Stimulated activated CD4-positive, alpha-beta T cell treated with anti-CD3 and anti-CD28 coated beads, TNF-alpha, amount 100 ng/mL, for 24 hours (primary cell): Measurements from ENCODE around the gene SRSF7.

Experiments
- DNase-seq, 3 experiments: peaks; one replicate each; pipeline ENCODE4 v3.0.0-alpha.2; 2020; ENCODE audit warnings: low read depth in 3 of 3

Gene SRSF7

GRCh38 chr2:38701542-38701941, 49.6 kb downstream of the SRSF7 start:
- no peak for DNase-seq

GRCh38 chr2:38700881-38701458, 50.2 kb downstream of the SRSF7 start:
- no peak for DNase-seq

- DNase-seq: no peak
These were observed 50.9 kb downstream of the SRSF7 start for GRCh38 chr2:38700113-38700785.

GRCh38 chr2:38698467-38699003, 52.6 kb downstream of the SRSF7 start:
- no peak for DNase-seq

GRCh38 chr2:38697116-38697840, 53.9 kb downstream of the SRSF7 start:
- DNase-seq: no peak
